ENCODE results near the gene EFNA5.

EFNA5 gene

GRCh38 chr5:107556575-107556974 lies 114.2 kb downstream of the EFNA5 start:
- DNase-seq (ENCODE audit: extremely low spot score, insufficient read length, low read depth) = no peak
- no peak for FAIRE-seq

- FAIRE-seq (no peak), DNase-seq (ENCODE audit: extremely low spot score, insufficient read length, low read depth) (no peak)
These were observed 115.2 kb downstream of the EFNA5 start for GRCh38 chr5:107555425-107556090.

- no peak for FAIRE-seq
These were observed 115.8 kb downstream of the EFNA5 start for GRCh38 chr5:107554776-107555424.

DNA sequence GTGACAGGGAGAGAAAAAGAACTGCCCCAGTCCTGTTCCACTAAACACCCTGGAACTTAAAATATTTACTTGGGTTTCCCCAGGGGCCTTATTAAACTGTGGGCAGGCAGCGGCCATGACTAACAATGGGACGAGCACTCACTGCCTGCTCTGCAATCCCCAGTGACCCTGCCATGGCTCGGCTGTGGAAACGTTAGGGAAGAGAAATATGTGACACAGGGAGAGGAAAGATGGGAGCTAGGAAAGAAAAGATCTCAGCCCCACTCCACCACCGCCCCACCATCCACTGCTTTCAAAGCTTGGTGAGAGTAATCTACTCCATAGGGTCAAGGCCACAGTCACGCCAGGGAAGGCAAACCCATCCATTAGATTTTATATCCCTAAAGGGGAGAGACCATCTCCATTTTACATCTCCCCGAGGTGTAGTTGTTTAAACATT lies 117.6 kb downstream of the EFNA5 start:
- DNase-seq (ENCODE audit: extremely low spot score, insufficient read length, low read depth) = no peak
- FAIRE-seq = no peak

More at GRCh38 chr5:107554776-107555424, 115.8 kb downstream of the EFNA5 start:
- DNase-seq (ENCODE audit: extremely low spot score, insufficient read length, low read depth) = no peak

DNA sequence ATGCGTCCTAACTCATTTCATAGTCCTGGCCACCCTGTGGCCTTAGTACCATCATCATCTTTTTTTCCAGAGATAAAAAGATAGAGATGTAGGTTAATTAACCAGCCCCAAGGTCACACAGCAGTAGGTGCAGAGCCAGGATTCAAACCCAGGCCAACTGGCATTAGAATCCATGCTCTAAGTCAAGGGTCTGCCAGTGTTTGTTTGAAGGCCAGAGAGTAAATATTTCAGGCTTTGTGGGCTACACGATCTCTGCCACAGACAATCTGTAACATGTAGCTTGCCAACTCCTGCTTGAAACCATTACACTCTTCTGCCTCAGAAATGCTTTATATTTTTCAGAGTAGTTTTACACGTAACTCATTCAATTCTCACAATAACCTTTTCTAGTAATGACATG lies 119.6 kb downstream of the EFNA5 start:
- DNase-seq (ENCODE audit: extremely low spot score, insufficient read length, low read depth) (no peak), FAIRE-seq (no peak)

GRCh38 chr5:107549567-107549966 lies 121.2 kb downstream of the EFNA5 start:
- DNase-seq (ENCODE audit: extremely low spot score, insufficient read length, low read depth) (no peak), FAIRE-seq (no peak)

GRCh38 chr5:107548477-107548876 lies 122.3 kb downstream of the EFNA5 start:
- peak; percentile 36 for FAIRE-seq
- no peak for DNase-seq (ENCODE audit: extremely low spot score, insufficient read length, low read depth)

- FAIRE-seq (no peak), DNase-seq (ENCODE audit: extremely low spot score, insufficient read length, low read depth) (no peak)
These were observed 124.0 kb downstream of the EFNA5 start for GRCh38 chr5:107546719-107547118.

DNA sequence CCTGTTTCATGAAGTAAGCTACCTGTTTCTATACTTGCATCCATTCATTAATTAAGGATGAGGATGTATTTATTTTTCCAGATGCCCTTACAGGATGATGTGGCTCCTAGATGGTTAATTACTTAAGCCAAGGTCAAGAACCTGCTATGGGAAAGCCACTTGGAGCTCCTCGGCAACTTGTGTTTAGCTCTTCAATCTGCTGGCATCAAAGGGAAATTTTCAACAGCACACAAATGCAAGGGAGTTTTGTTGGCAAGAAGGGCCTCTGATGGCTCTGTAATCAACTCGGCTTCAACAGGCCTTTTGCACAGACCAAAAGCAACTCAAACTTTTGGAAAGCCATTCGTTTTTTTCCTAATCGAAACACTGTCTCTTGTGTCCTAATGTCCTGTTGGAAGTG lies 125.3 kb downstream of the EFNA5 start:
- DNase-seq (ENCODE audit: extremely low spot score, insufficient read length, low read depth) (no peak), FAIRE-seq (no peak)

DNA sequence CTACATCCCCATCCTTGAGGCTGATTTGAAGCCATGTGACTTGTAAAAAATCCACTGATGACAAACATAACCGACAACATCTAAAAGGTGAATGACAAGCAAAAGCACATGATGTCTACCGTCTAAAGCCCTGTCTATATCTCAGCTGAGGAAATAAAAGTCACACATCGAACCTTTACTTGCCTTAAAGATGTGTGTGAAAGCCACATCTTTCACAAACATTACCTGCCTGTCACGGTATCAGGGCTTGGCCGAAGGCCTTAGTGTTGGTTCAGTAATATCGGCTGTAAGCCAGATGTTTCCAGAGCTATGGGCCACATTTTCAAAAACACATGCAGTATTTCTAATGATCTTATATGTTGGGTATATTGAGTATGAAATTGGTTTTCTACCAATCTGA lies 125.8 kb downstream of the EFNA5 start:
- no peak for DNase-seq (ENCODE audit: extremely low spot score, insufficient read length, low read depth)
- FAIRE-seq = no peak

DNA sequence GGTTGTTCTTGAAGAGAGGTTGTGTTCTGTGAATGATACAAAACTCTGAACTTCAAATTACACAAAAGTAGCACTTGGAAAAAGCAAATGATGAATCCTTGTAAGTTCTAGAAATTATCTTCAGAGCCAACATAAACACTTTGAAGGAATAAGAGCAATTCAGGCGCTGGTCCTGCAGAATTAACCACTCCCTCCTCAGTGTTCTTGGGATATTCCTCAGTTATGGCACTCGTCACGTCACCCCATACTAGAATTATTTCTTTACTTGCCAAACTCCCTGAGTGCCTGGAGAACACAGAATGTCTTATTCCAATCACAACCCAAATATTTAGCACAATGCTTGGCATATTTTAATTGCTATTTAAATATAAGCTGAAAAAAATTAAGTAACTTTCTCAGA lies 126.3 kb downstream of the EFNA5 start:
- no peak for DNase-seq (ENCODE audit: extremely low spot score, insufficient read length, low read depth)
- FAIRE-seq = no peak

DNA sequence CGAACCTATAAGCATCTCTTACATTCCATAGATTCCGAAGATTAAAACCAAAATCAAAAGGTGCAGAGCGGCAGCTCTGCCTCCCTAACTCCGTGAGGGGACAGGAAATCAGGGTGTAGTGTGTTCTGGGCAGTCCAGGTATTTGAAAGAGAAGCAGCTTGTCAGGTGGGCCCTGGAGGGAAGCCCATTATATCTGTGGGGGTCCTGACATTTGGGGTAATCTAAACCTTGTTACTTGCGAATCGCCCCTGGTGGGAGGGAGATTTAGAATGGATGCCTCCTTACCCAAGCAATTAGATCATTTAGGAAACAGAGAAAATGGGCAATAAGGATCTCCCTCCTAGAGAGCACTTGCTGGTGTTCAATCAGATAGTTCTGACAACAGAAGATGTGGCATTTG lies 126.9 kb downstream of the EFNA5 start:
- DNase-seq (ENCODE audit: extremely low spot score, insufficient read length, low read depth) (no peak), FAIRE-seq (no peak)

DNA sequence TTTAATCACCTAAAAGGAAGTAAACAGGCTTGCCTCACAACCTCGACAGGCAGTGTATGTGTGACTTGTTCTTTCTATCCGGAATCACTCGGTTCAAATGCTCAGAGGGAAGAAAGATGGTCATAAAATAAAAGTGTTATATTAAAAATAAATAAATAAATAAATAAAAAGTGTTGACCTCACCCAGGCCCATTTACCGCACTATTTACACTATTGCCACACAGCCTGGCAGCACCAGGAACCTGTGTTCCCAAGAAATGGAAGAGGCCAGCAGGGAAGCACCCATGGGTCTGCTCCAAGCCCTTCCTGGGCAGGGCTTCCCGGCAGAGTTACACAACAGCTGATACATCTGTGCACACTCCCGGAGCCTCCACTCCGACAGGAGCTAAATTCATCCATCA lies 127.9 kb downstream of the EFNA5 start:
- DNase-seq (ENCODE audit: extremely low spot score, insufficient read length, low read depth) = no peak
- FAIRE-seq = no peak

- no peak for DNase-seq (ENCODE audit: extremely low spot score, insufficient read length, low read depth)
- FAIRE-seq = peak; percentile 71
These were observed 128.3 kb downstream of the EFNA5 start for GRCh38 chr5:107542428-107542827.

DNA sequence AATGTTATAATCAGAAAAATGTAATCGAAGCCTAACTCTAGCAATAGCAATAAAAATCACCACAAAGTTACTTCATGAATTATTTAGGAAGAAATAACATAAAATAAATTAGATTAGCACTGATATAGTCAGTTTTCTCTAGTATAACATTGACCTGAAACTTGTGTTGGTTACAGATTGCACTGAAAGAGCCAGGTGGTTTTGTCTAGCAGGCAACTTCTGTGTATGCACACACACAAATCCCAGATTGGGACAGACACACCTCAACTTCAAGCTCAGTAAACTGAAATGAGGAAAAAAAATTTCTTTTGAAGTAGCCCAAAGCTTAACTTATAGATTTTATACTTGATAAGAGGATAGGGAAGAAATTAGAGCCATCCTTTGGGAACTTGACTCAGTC lies 129.3 kb downstream of the EFNA5 start:
- FAIRE-seq = peak; percentile 75
- DNase-seq (ENCODE audit: extremely low spot score, insufficient read length, low read depth) = no peak

DNA sequence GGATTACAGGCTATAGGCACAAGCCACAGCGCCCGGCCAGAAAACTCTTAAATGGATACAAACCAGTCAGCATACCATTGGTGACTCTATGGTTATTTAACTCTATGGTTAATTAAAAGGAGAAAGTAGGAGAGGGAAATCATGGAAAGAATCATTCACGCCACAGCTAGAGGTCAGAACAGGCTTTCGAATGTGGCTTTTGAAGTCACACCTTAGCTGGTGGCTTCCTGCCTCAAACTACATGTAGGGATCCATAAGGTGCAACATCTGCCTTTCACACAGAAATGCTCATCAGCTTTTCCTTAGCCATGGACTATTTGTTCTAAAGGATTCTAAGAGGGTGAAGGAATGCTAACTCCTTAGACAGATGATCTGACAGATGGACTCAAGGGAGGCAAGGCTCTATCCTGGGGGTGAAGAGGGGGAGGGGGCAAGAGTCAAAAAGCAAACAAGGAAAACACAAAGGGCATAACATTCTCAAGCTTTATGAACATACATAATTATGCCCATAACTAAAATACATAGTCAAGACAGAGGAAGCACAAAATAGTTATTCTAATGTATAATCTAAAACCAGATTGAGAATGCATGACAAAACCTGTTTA lies 130.9 kb downstream of the EFNA5 start:
- DNase-seq (ENCODE audit: extremely low spot score, insufficient read length, low read depth) (no peak), FAIRE-seq (no peak)

DNA sequence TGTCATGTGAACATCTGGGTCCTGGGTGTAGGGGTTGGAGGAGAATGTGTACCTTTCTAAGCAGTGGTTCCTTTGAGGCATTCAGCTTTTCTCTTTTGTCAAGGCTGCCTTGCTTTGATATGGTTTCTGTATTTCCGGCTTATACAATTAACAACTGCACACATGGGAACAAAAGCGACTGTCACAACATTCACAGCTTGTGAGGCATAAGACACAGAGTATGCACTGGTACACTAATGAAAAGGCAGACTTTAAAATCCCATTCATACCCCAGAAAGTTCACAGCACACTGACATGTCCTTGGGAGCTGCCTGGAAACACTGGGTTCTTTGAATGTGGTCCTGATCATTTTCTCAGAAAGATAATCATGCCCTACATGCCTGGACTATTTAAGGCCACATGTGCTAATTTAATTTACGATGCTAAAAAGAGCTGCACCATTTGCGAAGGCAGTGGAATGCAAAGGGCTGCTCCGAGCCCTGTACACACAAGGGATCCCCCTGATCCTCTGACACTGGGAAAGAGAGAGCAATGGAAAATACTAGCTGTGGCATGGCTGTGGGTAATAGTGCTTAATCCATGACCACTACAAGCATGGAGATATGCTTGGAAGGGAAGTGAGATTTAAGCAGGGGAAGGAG lies 131.8 kb downstream of the EFNA5 start:
- no peak for FAIRE-seq

DNA sequence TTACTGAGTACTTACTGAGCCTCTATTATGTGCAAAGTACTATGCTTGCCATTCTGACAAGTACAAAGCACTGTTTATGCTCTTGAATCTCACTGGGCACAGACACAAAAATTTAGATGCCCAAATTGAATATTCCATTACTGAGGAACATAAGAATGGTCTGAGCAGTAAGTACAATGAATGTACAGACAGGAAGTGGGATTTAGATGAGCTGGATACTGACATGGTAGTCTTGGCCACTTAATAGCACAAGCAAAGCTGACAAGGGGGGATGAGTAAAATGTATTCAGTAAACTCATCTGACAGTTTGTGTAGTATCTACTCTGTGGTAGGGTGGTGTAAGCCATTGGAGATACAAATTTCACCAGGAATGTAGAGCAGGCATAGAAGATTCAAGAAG lies 132.4 kb downstream of the EFNA5 start:
- FAIRE-seq = no peak
- no peak for DNase-seq (ENCODE audit: extremely low spot score, insufficient read length, low read depth)

More for the DNA sequence above, 131.8 kb downstream of the EFNA5 start:
- DNase-seq (ENCODE audit: extremely low spot score, insufficient read length, low read depth) = no peak

- DNase-seq (ENCODE audit: extremely low spot score, insufficient read length, low read depth) (no peak), FAIRE-seq (no peak)
These were observed 134.9 kb downstream of the EFNA5 start for GRCh38 chr5:107535849-107536248.

DNA sequence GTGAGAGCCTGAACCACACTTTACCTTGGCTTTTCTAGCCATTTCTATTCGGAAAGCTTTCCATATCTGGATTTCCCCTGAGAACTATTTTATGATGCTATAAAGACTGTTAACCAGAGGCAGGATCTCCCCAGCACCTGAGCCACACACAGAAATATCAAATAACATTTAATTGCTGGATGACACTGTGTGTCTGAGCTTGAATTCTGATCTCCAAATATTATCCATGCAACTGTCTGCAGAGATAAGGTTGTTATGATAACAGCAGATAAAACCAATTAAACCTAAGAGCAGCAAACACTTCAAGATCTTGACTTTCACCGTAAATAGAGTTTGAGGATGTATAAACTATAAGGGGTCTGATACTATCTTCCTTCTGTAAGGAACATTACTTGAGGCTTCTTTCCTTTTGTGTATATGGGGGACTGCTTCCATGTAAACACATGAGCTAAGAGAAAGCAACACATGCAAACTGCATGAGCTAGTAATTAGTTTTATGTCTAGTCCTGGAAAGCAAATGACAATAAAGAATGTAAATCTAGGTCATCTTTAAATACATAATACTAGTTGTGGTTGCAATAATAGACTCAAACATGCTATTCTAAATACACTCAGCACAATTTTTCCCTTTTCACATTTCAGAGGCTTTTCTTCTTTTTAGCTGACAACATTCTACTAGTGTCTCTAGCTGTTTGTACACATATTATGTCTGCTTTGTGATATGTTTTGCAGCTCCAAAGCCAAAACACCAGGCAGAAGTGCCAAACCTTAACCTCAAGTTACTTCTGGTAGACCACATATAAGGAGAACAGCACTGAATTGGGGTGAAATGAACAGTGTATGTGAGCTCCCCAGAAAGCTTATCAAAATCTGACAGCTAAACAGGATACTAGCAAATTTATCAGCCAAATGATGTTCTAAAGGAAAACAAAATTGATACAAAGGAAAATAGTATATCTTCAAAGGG lies 136.5 kb downstream of the EFNA5 start:
- FAIRE-seq = no peak
- DNase-seq (ENCODE audit: extremely low spot score, insufficient read length, low read depth) = no peak

Data from GM18507 (cell line).